HepG2 (cell line): ENCODE measurements around the gene TMEM53. TPM values are rescaled to one million over a fixed set of nuclear protein-coding genes. Genes with fewer than 3 reads are reported as not detected.

ENCODE experiments used
- ATAC-seq: fragments of 200-7000 bp; cut with Tn5 transposase; 3 replicates; pipeline ENCODE4 v1.9.1; 2020; ENCODE audit warnings: mild to moderate bottlenecking, moderate library complexity
- BruUV-seq: library from RNA; stranded (reverse); fragments of 400-500 nt; replicated peaks from 2 replicates; lab custom pipeline; 2021; lab: Mats Ljungman, UMichigan
- CTCF ChIA-PET: fragments of 300-600 bp; formaldehyde crosslinking; extraction: SDS; loops from one replicate; lab custom pipeline; 2021; ENCODE audit warnings: low total read pairs, inconsistent platforms, low intra/inter-chr PET ratio; lab: Yijun Ruan, JAX
- POLR2A ChIA-PET: fragments of 350-600 bp; sonication (Branson Sonifier 250); formaldehyde crosslinking; loops from one replicate; lab custom pipeline; 2020; ENCODE audit warnings: antibody characterized with exemption, inconsistent platforms; lab: Yijun Ruan, JAX
- DNase-seq: peaks from one replicate; pipeline ENCODE4 v3.0.0-alpha.2; 2015; ENCODE audit warnings: low spot score
- FAIRE-seq: peaks from 3 replicates; lab custom pipeline; 2011; peaks lifted over from hg19 to GRCh38; lab: Jason Lieb, UNC
- H2AFZ ChIP-seq: one replicate; pipeline ENCODE4 v1.6.1; 2011; ENCODE audit warnings: low read length, inconsistent platforms
- H3K27ac ChIP-seq: fragments of 300-600 bp; 3 replicates; pipeline ENCODE4 v1.8.0; 2011; ENCODE audit warnings: mixed run types, mild to moderate bottlenecking, mixed read lengths, low read length, inconsistent platforms; ENCODE audit not compliant: insufficient read depth; ENCODE audit errors: extremely low read length
- H3K27me3 ChIP-seq, 2 experiments: fragments of 200-600 bp in 1 of 2; 2 replicates in 1 of 2; 3 replicates in 1 of 2; pipeline versions ENCODE4 v1.6.0 to v1.8.0; 2011; ENCODE audit warnings: low read length in 2 of 2, mild to moderate bottlenecking in 2 of 2, moderate library complexity in 2 of 2, inconsistent platforms in 1 of 2; ENCODE audit not compliant: insufficient read depth in 2 of 2, control insufficient read depth in 1 of 2
- H3K36me3 ChIP-seq, 2 experiments: fragments of 200-600 bp in 1 of 2; replicated peaks in 1 of 2; 2 replicates in 1 of 2; 3 replicates in 1 of 2; pipeline versions ENCODE4 v1.5.1 to v1.8.0; 2011; ENCODE audit warnings: low read length in 2 of 2, inconsistent platforms in 1 of 2; ENCODE audit not compliant: insufficient read depth in 2 of 2, control insufficient read depth in 1 of 2
- H3K4me1 ChIP-seq: 2 replicates; pipeline ENCODE4 v1.5.1; 2012; ENCODE audit warnings: low read length, inconsistent platforms; ENCODE audit not compliant: insufficient read depth
- H3K4me2 ChIP-seq: 2 replicates; pipeline ENCODE4 v1.6.0; 2011; ENCODE audit warnings: low read depth, low read length, inconsistent platforms
- H3K4me3 ChIP-seq, 3 experiments: fragments of 200-600 bp in 1 of 3; sonication (generic), shearing (Covaris generic) in 1 of 3; replicated peaks in 1 of 3; 2 replicates each; pipeline ENCODE4 v1.5.1; 2011 to 2016; ENCODE audit warnings: low read length in 3 of 3, inconsistent platforms in 2 of 3, low read depth in 2 of 3, mild to moderate bottlenecking in 2 of 3, control low read depth in 1 of 3, mixed read lengths in 1 of 3; ENCODE audit not compliant: insufficient read depth in 1 of 3
- H3K79me2 ChIP-seq: one replicate; pipeline ENCODE4 v1.6.1; 2011; ENCODE audit warnings: low read length, inconsistent platforms; ENCODE audit not compliant: insufficient read depth
- H3K9ac ChIP-seq: 2 replicates; pipeline ENCODE4 v1.6.0; 2011; ENCODE audit warnings: mild to moderate bottlenecking, low read depth, low read length, inconsistent platforms; ENCODE audit not compliant: insufficient read depth
- H3K9me3 ChIP-seq: 2 replicates; pipeline ENCODE4 v1.5.1; 2012; ENCODE audit warnings: mild to moderate bottlenecking, low read length
- H4K20me1 ChIP-seq: 2 replicates; pipeline ENCODE4 v1.6.0; 2011; ENCODE audit warnings: inconsistent platforms, mild to moderate bottlenecking, low read length, moderate library complexity; ENCODE audit not compliant: insufficient read depth
- CTCF ChIP-seq: sonication (generic); formaldehyde crosslinking; IDR thresholded peaks from 2 replicates; pipeline ENCODE4 v1.5.0; 2020; ENCODE audit warnings: mild to moderate bottlenecking, missing genetic modification reagents, moderate library complexity
- ETV5 ChIP-seq: IDR thresholded peaks from 2 replicates; pipeline ENCODE4 v1.6.1; 2018; ENCODE audit warnings: missing biosample characterization, missing genetic modification reagents, inconsistent platforms, borderline replicate concordance
- FOXA1 ChIP-seq, 2 experiments: fragments of 450-650 bp in 1 of 2; sonication (generic) in 1 of 2; formaldehyde crosslinking in 1 of 2; IDR thresholded peaks; 2 replicates each; pipeline versions ENCODE4 v1.4.0 to v1.6.1; 2016 to 2020; ENCODE audit warnings: missing genetic modification reagents in 1 of 2
- HNF4A ChIP-seq: sonication (generic); formaldehyde crosslinking; IDR thresholded peaks from 2 replicates; pipeline ENCODE4 v1.4.0; 2020; ENCODE audit warnings: missing genetic modification reagents
- JARID2 ChIP-seq: sonication (generic); formaldehyde crosslinking; IDR thresholded peaks from 2 replicates; pipeline ENCODE4 v1.8.1; 2023; ENCODE audit warnings: missing genetic modification reagents, inconsistent platforms; ENCODE audit not compliant: insufficient replicate concordance
- ONECUT2 ChIP-seq: sonication (generic); formaldehyde crosslinking; IDR thresholded peaks from 2 replicates; pipeline ENCODE4 v1.4.0; 2020; ENCODE audit warnings: missing genetic modification reagents
- SMC3 ChIP-seq: IDR thresholded peaks from 2 replicates; pipeline ENCODE4 v1.6.1; 2011; ENCODE audit warnings: low read length, improper control_type of control experiment
- SOX13 ChIP-seq, 3 experiments: fragments of 450-650 bp in 1 of 3; sonication (generic) in 1 of 3; formaldehyde crosslinking in 1 of 3; IDR thresholded peaks in 2 of 3; conservative IDR thresholded peaks in 1 of 3; 2 replicates each; pipeline versions ENCODE4 v1.5.0 to v1.6.1; 2016 to 2020; ENCODE audit warnings: antibody characterized with exemption in 1 of 3, mild to moderate bottlenecking in 1 of 3, missing compliant biosample characterization in 1 of 3, missing genetic modification reagents in 1 of 3, moderate library complexity in 1 of 3
- STAG1 ChIP-seq: sonication (generic); formaldehyde crosslinking; IDR thresholded peaks from 2 replicates; pipeline ENCODE4 v1.4.0; 2020; ENCODE audit warnings: missing genetic modification reagents
- ZBTB39 ChIP-seq: sonication (generic); formaldehyde crosslinking; IDR thresholded peaks from 2 replicates; pipeline ENCODE4 v1.5.0; 2020; ENCODE audit warnings: missing genetic modification reagents
- ZBTB43 ChIP-seq: sonication (generic); formaldehyde crosslinking; conservative IDR thresholded peaks from 2 replicates; pipeline ENCODE4 v1.4.0; 2020; ENCODE audit warnings: missing genetic modification reagents
- ZEB1 ChIP-seq: IDR thresholded peaks from 2 replicates; pipeline ENCODE4 v1.6.1; 2012; ENCODE audit warnings: mild to moderate bottlenecking, low read depth, inconsistent platforms; ENCODE audit not compliant: insufficient replicate concordance
- ZNF317 ChIP-seq: sonication (generic); formaldehyde crosslinking; IDR thresholded peaks from 2 replicates; pipeline ENCODE4 v1.5.0; 2020; ENCODE audit warnings: mild to moderate bottlenecking, missing genetic modification reagents
- ZNF891 ChIP-seq: sonication (generic); formaldehyde crosslinking; IDR thresholded peaks from 2 replicates; pipeline ENCODE4 v1.5.0; 2020; ENCODE audit warnings: mild to moderate bottlenecking, missing genetic modification reagents
- WGBS: methylation state at CpG from one replicate; pipeline ENCODE4 v1.1.6; 2017; ENCODE audit warnings: low lambda C conversion rate; 5-methylcytosine and 5-hydroxymethylcytosine counted together
- in situ Hi-C: cut with HindIII; loops from 2 replicates; pipeline ENCODE4 v1.10.0; 2017; ENCODE audit warnings: low pct_unique_long_range_greater_than_20kb; ENCODE audit not compliant: extremely low pct_ligation_motif_present
- intact Hi-C: fragments of 100-400 bp; cut with micrococcal nuclease; formaldehyde crosslinking; loops from one replicate; pipeline ENCODE4 v1.10.0; 2022; ENCODE audit not compliant: unreplicated experiment
- polyA plus RNA-seq, 8 experiments: library from polyadenylated mRNA; depleted of rRNA in 3 of 8; stranded (reverse) in 7 of 8; unstranded in 1 of 8; fragments of >200 nt; fragmentation: Illumina TruSeq in 4 of 8; extraction: Trizol in 4 of 8; gene quantifications; 2 replicates each; pipeline versions ENCODE4 v1.2.1 to v1.2.3, GENCODE V29; 2011 to 2016; ENCODE audit warnings: low read depth in 4 of 8, missing spikeins in 1 of 8, mixed read lengths in 1 of 8; ENCODE audit not compliant: insufficient read depth in 1 of 8
- total RNA-seq, 5 experiments: library from RNA; depleted of rRNA; stranded (reverse); fragments of >200 nt; fragmentation: Illumina TruSeq; extraction: Trizol; gene quantifications; 2 replicates each; pipeline ENCODE4 v1.2.3, GENCODE V29; 2016; ENCODE audit warnings: low read depth in 1 of 5

The TMEM53 gene
- total and polyA plus RNA-seq, 2 of the 13 experiments (the other 11 are each of a cell fraction or from before 2014, with no cell fraction given): 12.6 to 20.2 TPM

GRCh38 chr1:44694863-44695478, 20.7 kb upstream of the TMEM53 start:
- Histone ChIP-seq H3K9me3 (no peaks in the 10 kb centered on the region), H3K27ac (no peak overlapping the region), H3K79me2 (no peaks in the 10 kb centered on the region), H3K36me3 (no peaks in the 10 kb centered on the region)
- WGBS: 63% methylated on average over 7 of the region's 7 CpGs
- peak; percentile 93 for TF ChIP-seq ZBTB39 (CRISPR knock-in tag)
- no peak for TF ChIP-seq ZEB1
- peak; percentile 24; the same call in 1 of the 2 replicates for TF ChIP-seq ETV5 (CRISPR knock-in tag)
- TF ChIP-seq CTCF: peak; percentile 24; the same call in 1 of the 2 replicates
- no peak for TF ChIP-seq FOXA1 (IDR thresholded peaks at IDR 0.05)
- peak; percentile 29; the same call in 1 of the 2 replicates for TF ChIP-seq FOXA1 (CRISPR knock-in tag; IDR thresholded peaks at IDR 0.05)
- TF ChIP-seq ZNF317: 0 out of 2 replicates have a peak, but pooled peaks have one; percentile 17
- TF ChIP-seq ZNF891: no peak
- no peak for TF ChIP-seq SOX13 (IDR thresholded peaks at IDR 0.05)
- peak in 1 of 2 experiments; percentile 21; a peak in 1 of 4 replicates for TF ChIP-seq SOX13 (CRISPR knock-in tag; conservative IDR thresholded peaks at IDR 0.05 in 1 of 2, IDR thresholded peaks at IDR 0.05 in 1 of 2)
- TF ChIP-seq STAG1 (CRISPR knock-in tag): peak; percentile 23
- TF ChIP-seq ZBTB43 (CRISPR knock-in tag): no peak
- TF ChIP-seq ONECUT2 (CRISPR knock-in tag): 0 out of 2 replicates have a peak, but pooled peaks have one; percentile 18
- TF ChIP-seq JARID2 (CRISPR knock-in tag): no peak
- TF ChIP-seq SMC3: 0 out of 2 replicates have a peak, but pooled peaks have one; percentile 17
- peak; percentile 48 for TF ChIP-seq HNF4A (CRISPR knock-in tag)
- TF ChIP-seq, all 625 proteins: peak for 10
- Histone ChIP-seq H4K20me1 (no peaks in the 10 kb centered on the region), H3K27me3 (no peaks in the 10 kb centered on the region), H3K4me1 (peaks cover 28% of the 10 kb centered on the region), H2AFZ (no peak overlapping the region), H3K9ac (no peak overlapping the region), H3K4me2 (no peak overlapping the region), H3K4me3 (no peak overlapping the region)
- ATAC-seq (peak; percentile 86), DNase-seq (peak; percentile 50), FAIRE-seq (no peak)
- in situ Hi-C loops: no loop called here
- BruUV-seq: no TSS peak
- intact Hi-C loops: no loop called here
- POLR2A ChIA-PET: no interaction called here
- CTCF ChIA-PET: no interaction called here
